Esophagus muscularis mucosa (tissue), 4 donors: ENCODE data around the gene COL27A1.

Source experiments
- EP300 ChIP-seq: sonication (generic); formaldehyde crosslinking; IDR thresholded peaks from one replicate; pipeline ENCODE4 v1.6.1; 2017; ENCODE audit warnings: antibody characterized with exemption
- POLR2A ChIP-seq: fragments of 450-650 bp; IDR thresholded peaks from one replicate; pipeline ENCODE4 v1.6.1; 2017; ENCODE audit warnings: antibody characterized with exemption, moderate library complexity, mild to moderate bottlenecking, low read depth
- TF ChIP-seq, protein P1 (sequence below), 3 experiments: fragments of 200-600 bp in 2 of 3; fragments of 450-650 bp in 1 of 3; sonication (generic) in 2 of 3; IDR thresholded peaks; one replicate each; pipeline ENCODE4 v1.5.1; 2017 to 2019; ENCODE audit warnings: antibody characterized with exemption in 3 of 3, mild to moderate bottlenecking in 2 of 3, moderate library complexity in 1 of 3

DNA sequence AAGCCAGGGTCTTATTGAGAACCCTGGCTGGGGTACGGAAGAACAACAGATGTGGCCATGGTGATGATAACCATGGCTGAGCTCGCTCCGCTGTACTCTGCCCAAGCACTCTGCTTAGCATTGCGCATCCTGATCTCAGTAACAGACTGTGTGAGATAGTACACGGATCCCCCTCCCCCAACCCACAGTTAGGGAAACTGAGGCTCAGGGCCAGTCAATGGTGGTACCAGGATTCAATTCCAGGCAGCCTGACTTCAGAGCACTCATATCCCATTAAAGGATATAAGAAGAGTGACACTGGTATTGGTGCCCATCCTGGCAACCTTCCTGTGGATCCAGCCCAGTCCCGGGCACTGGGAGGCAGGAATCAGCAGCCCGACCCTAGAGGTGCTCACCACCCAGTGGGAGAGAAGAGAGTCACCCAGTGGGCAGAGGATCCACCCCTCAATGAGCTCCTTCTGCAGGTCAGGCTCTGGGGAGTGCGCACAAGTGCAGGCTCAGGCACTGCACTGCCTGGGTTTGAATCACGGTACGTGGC is 29.8 kb upstream of the COL27A1 start:
- TF ChIP-seq, protein P1, sequence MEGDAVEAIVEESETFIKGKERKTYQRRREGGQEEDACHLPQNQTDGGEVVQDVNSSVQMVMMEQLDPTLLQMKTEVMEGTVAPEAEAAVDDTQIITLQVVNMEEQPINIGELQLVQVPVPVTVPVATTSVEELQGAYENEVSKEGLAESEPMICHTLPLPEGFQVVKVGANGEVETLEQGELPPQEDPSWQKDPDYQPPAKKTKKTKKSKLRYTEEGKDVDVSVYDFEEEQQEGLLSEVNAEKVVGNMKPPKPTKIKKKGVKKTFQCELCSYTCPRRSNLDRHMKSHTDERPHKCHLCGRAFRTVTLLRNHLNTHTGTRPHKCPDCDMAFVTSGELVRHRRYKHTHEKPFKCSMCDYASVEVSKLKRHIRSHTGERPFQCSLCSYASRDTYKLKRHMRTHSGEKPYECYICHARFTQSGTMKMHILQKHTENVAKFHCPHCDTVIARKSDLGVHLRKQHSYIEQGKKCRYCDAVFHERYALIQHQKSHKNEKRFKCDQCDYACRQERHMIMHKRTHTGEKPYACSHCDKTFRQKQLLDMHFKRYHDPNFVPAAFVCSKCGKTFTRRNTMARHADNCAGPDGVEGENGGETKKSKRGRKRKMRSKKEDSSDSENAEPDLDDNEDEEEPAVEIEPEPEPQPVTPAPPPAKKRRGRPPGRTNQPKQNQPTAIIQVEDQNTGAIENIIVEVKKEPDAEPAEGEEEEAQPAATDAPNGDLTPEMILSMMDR (IDR thresholded peaks at IDR 0.05): no peak
- TF ChIP-seq POLR2A (no peak), EP300 (no peak)
